ENCODE data around the gene FBN3.

The FBN3 gene

DNA sequence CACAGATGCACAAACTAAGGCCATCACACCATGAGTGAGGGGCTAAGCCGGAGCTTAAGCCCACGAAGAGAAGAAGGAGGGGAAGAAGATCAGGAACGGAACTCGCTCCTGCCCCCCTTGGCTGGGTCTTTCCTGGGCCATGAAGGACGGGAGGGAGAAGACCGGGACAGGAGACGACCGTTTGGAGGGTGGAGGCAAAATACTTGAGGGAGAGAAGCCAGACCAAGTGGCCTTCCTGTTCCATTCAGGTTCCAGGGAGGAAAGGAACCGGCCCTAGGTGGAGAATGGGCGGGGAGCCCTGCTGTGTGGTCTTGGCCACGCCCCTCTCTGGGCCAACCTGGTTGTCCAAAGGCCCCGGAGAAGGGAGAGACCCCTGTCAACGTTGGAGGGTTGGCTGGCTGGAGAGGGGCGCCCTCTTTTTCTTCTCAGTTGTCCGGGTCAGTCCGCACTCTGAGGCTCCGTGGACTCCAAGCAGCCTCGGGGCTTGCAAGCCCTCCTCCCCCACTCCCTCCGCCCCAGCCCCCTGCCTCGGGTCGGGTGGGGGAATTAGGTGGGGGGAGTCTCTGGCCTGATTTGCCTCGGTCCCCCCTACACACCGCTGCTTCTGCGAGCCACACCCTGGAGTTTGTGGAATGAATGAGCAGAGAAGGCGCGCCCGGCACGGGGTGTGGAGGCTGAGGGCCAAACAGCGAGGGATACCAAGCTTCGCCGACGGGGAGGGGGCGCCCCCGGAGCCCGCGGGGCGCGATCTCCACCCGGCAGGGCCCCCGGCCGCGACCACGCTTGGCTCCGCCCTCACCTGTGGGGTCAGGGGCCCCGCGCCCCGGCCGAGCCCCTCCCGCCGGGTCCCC lies 757 bp downstream of the FBN3 start:
- DNase-seq (ENCODE audit: low spot score): no peak

- DNase-seq (ENCODE audit: low spot score): no peak
Observed at GRCh38 chr19:8148088-8148409, 1.3 kb downstream of the FBN3 start.

GRCh38 chr19:8147582-8147978 lies 1.8 kb downstream of the FBN3 start:
- DNase-seq (ENCODE audit: low spot score): no peak

- no peak for DNase-seq (ENCODE audit: low spot score)
Observed at GRCh38 chr19:8146877-8147581, 2.4 kb downstream of the FBN3 start.

- DNase-seq (ENCODE audit: low spot score): no peak
Observed at GRCh38 chr19:8144273-8144995, 5.0 kb downstream of the FBN3 start.

DNA sequence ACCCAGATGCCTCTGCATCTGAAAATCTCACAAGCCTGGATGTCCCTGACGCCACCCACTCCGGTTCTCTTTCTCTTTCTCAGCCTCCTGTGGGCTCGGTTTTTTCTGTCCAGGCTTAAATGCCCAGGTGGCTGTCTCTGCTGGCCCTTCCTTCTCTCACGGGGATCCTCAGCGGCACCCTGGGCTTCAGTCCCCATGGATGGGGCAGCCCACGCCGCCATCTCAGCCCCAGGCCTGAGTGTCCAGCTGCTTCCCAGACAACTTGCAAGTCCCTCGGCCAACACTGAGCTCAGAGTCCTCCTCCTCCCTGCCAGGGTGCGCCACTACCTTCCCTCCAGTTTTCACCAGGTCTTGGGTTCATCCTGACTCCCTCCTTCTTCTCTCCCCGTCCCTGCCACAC lies 6.4 kb downstream of the FBN3 start:
- no peak for DNase-seq (ENCODE audit: low spot score)

GRCh38 chr19:8142513-8142900 lies 6.9 kb downstream of the FBN3 start:
- no peak for DNase-seq (ENCODE audit: low spot score)

- DNase-seq (ENCODE audit: low spot score): no peak
Observed at GRCh38 chr19:8141726-8142512, 7.5 kb downstream of the FBN3 start.

DNA sequence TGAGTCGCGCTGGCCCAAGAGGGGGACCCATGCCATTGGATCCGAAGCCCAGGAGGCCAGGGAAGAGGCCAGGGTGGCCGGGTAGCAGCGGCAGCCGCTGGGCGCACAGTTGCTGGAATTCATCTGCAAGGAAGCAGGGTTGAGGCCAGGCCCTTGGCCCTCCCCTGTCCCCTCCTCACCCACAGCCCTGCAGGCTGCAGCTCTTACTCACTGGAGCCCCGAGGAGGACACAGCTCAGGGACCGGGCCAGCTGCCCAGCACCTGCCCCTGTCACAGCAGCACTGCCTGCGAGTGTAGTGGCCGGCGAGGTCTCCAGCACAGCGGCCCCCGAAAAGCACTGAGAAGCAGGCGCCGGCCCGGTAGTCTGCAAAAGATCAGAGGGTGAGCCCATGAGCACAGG lies 11.2 kb downstream of the FBN3 start:
- DNase-seq (ENCODE audit: low spot score): no peak

- no peak for DNase-seq (ENCODE audit: low spot score)
Observed at GRCh38 chr19:8137425-8137824, 12.0 kb downstream of the FBN3 start.

- DNase-seq (ENCODE audit: low spot score): no peak
Observed at GRCh38 chr19:8135946-8136618, 13.3 kb downstream of the FBN3 start.

DNA sequence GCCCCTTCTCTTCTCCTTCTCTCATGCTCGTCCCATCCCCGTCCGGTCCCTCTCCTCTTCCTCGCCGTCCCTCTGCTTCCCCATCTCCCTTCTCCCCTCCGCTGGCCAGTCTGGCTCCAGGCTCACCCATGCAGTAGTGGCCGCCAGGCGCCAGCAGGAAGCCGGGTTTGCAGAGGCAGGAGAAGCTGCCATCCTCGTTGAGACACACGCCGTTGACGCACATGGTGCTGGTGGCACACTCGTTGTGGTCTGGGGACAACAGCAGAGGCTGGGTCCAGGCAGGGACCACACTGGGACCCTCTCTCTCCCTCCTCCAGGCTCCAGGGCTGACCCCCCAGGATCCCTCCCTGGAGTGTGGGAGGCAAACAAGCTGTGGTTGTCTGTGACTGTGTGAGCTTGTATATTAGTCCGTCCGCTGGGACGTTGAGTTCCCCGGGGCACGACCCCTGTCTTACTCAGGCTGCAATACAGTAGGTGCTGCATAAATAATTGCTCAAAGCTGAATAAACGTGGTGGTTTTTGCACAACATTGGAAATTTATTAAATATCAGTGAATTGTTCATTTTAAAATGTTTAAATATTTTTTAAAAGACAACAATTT lies 16.4 kb downstream of the FBN3 start:
- no peak for DNase-seq (ENCODE audit: low spot score)

- DNase-seq (ENCODE audit: low spot score): no peak
Observed at GRCh38 chr19:8131517-8131916, 17.9 kb downstream of the FBN3 start.

- DNase-seq (ENCODE audit: low spot score): no peak
Observed at GRCh38 chr19:8129061-8129618, 20.3 kb downstream of the FBN3 start.

- DNase-seq (ENCODE audit: low spot score): no peak
Observed at GRCh38 chr19:8128551-8128950, 20.8 kb downstream of the FBN3 start.

GRCh38 chr19:8127311-8127710 lies 22.1 kb downstream of the FBN3 start:
- no peak for DNase-seq (ENCODE audit: low spot score)

DNA sequence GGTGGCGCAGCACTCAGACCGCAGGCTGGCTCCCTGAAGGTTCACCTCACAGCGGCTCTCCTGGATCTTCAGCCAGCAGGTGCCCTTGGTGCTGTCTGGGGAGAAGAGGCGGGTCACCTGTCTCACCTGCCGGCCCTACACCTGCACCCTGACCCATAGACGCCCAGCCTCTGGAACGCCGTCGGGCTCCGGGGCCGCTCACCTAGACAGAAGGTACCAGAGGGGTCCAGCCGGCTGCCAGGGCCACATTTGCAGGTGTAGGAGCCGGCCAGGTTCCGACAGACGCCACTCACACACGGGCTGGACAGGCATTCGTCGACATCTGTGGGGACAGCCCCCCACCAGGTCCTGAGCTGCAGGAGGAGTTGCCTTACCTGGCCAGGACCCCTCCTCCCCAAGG lies 22.9 kb downstream of the FBN3 start:
- no peak for DNase-seq (ENCODE audit: low spot score)

DNA sequence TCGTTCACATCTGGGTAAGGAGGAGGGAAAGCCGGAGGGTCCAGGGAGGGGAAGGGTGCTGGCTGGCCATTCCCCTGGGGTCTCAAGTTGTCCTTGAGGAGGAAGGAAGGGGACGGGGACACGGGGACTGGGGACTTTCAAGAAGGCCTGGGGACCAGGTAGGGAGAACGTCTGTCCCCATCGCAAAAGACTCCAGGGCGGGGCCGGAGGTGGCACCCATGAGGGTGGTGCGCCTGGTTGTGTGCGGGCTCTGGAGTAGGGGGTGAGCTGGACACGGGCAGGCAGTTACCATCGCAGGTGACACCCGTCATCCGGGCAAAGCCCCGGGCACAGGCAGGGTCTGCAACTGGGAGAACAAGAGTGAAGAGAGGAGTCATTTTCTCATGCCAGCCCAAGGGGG lies 23.4 kb downstream of the FBN3 start:
- DNase-seq (ENCODE audit: low spot score): no peak

GRCh38 chr19:8123683-8124082 lies 25.7 kb downstream of the FBN3 start:
- DNase-seq (ENCODE audit: low spot score): no peak

- DNase-seq (ENCODE audit: low spot score): no peak
Observed at GRCh38 chr19:8120636-8121480, 28.5 kb downstream of the FBN3 start.
